HepG2 (cell line): ENCODE results near the gene UTP20.

Experiments used
- CTCF ChIP-seq: sonication (generic); formaldehyde crosslinking; IDR thresholded peaks from 2 replicates; pipeline ENCODE4 v1.5.0; 2020; ENCODE audit warnings: mild to moderate bottlenecking, missing genetic modification reagents, moderate library complexity
- E2F5 ChIP-seq: sonication (generic); formaldehyde crosslinking; conservative IDR thresholded peaks from 2 replicates; pipeline ENCODE4 v1.4.0; 2020; ENCODE audit warnings: missing genetic modification reagents
- RBFOX2 ChIP-seq: fragments of 200-400 bp; formaldehyde crosslinking; IDR thresholded peaks from 2 replicates; pipeline ENCODE4 v1.6.1; 2017; ENCODE audit warnings: low read depth, mild to moderate bottlenecking, low read length
- SALL2 ChIP-seq: sonication (generic); formaldehyde crosslinking; IDR thresholded peaks from 2 replicates; pipeline ENCODE4 v1.8.1; 2023; ENCODE audit warnings: mild to moderate bottlenecking, missing genetic modification reagents, inconsistent platforms
- SIN3A ChIP-seq: IDR thresholded peaks from 2 replicates; pipeline ENCODE4 v1.6.1; 2011; ENCODE audit warnings: low read depth, mild to moderate bottlenecking, control low read depth, low read length, borderline replicate concordance
- ZFAT ChIP-seq: sonication (generic); formaldehyde crosslinking; conservative IDR thresholded peaks from 2 replicates; pipeline ENCODE4 v1.8.1; 2023; ENCODE audit warnings: missing genetic modification reagents, inconsistent platforms
- ZNF281 ChIP-seq: sonication (generic); formaldehyde crosslinking; IDR thresholded peaks from 2 replicates; pipeline ENCODE4 v1.4.0; 2020; ENCODE audit warnings: missing genetic modification reagents, borderline replicate concordance
- ZNF362 ChIP-seq: sonication (generic); formaldehyde crosslinking; IDR thresholded peaks from 2 replicates; pipeline ENCODE4 v1.4.0; 2020; ENCODE audit warnings: missing genetic modification reagents, mild to moderate bottlenecking, borderline replicate concordance

- no peak for TF ChIP-seq CTCF (CRISPR knock-in tag)
- TF ChIP-seq E2F5 (CRISPR knock-in tag), result no peak
- TF ChIP-seq SALL2, result no peak
- no peak for TF ChIP-seq ZNF281 (CRISPR knock-in tag)
- no peak for TF ChIP-seq SIN3A
- no peak for TF ChIP-seq ZNF362 (CRISPR knock-in tag)
- no peak for TF ChIP-seq ZFAT
- TF ChIP-seq RBFOX2, result no peak
These were observed 42.6 kb downstream of the UTP20 start for GRCh38 chr12:101322480-101322879.
